Medulla oblongata (tissue), 1 donor: Measurements from ENCODE around the gene EPHA6.

ENCODE experiments used
- DNase-seq: peaks from one replicate; pipeline ENCODE4 v3.0.0-alpha.2; 2015; ENCODE audit errors: extremely low spot score

The EPHA6 gene

DNA sequence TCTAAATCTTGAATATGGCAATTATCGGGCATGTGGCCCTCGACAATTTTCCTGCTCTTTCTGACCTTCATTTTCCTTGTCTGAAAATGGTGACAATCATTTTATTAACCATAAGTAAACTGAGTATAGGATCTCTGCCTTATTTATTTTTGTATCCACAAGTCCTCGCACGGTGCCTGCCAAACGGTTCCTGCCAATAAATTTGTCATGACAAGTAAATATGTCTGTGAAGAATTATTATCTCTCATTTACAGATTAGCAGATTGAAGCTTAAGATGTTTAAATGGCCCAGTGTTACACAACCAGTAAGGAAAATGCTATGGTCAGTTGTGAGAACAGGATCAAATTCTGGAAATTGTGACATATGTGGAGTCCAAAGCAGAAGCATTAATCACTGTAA is 884.3 kb downstream of the EPHA6 start:
- no peak for DNase-seq

DNA sequence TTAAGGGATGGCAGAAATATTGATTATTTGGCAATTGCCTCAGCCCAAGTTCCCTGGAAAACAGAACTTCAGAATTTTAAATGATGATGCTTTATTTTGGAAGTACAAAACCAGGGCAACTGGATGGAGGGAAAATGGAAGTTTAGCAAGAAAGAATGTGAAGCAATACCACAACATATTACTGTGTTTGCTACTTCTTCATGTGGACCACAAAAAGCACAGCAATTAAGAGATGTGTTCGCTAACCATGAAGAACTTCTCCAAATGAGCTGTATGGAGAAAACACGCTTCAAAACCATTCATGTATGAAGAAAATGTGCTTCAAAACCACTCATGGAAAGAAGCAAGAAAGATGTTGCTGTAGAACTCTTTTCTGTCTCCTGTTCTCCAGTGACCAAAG is 885.5 kb downstream of the EPHA6 start:
- DNase-seq: no peak

DNA sequence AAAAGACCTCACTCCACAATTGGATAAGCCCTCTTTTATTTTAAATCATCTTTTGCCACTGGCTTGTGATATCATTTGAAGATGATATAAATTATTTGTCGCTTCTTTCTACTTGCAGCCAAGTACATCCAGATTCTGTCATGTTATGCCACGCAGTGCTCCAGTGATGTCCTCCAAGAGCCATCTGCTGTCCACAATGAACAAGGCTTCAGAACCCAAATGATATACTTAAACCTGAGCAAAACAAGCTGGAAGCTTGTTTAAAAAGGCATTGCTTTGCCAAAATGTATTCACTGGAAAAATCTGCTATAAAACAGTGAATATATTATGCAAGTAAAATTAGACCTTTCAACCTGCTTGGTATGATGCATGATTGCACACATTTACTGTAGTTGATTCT is 891.4 kb downstream of the EPHA6 start:
- DNase-seq: no peak

DNA sequence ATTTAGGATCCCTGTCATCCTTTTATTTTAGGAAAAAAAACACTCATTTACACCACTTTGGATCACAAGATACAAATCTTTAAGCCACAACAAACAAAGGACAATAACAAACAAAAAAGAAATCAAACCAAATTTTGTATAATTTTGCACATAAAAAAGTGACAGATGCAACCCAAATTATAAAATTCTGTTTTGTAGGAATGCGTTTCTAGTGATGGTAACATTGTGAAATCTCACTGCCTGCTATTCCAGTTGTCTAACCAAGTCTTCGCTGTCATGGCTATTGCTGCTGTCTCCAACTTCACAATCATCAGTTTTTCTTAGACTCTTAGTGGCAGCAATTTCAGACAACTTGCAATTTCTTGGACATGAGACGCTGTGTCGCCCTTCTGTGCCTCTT is 891.8 kb downstream of the EPHA6 start:
- no peak for DNase-seq

DNA sequence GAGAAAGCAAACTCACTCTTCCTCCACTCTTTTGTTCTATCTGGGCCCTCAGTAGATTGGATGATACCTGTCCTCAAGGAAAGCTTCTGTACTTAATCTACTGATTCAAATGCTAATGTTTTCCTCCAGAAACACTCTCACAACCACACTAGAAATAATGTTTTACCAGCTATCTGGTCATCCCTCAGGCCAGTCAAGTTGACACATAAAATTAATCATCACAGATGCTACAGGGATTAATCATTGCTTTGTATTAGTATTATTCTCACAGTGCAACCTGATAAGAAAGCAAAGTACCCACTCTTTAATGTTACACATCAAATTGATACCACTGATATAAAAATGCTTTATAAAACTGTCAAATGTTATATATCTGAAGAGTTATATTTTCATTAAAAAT is 897.3 kb downstream of the EPHA6 start:
- DNase-seq: no peak

DNA sequence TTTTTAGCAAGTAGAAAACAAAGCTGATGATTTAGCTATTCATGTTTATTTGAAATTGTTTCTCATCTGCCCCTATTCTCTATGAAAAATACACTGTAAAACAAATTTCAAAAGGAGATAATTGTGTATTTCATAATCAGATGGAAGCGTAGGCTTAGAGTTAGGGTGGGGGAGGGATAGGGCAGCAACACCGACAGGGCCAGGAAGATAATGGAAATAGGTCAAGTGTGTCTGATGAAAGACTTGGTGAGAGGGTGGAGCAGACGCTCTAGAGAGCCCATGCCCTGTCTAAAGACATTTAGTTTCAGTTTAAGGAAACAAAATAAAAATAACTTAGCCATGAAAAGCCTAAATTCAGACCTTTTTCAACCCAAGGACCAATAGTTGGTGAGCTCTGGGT is 898.5 kb downstream of the EPHA6 start:
- no peak for DNase-seq

DNA sequence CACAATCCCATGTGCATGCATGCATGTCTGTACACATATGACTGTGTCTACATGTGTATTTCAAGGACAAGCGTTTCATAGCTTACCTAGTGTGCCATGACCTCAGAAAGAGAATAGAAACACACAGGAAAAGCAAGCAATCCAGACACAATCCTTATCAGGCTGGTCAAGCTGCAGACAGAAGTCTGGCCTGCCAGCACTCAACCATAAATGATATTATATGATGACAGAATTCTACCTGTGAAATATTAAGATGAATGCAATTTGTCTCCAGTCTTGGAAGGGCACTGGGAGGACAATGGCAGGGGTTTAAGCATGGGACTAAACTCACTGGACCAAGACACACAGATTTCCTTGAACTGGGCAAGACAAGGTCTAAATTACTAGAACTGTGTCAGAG is 899.2 kb downstream of the EPHA6 start:
- DNase-seq: no peak

DNA sequence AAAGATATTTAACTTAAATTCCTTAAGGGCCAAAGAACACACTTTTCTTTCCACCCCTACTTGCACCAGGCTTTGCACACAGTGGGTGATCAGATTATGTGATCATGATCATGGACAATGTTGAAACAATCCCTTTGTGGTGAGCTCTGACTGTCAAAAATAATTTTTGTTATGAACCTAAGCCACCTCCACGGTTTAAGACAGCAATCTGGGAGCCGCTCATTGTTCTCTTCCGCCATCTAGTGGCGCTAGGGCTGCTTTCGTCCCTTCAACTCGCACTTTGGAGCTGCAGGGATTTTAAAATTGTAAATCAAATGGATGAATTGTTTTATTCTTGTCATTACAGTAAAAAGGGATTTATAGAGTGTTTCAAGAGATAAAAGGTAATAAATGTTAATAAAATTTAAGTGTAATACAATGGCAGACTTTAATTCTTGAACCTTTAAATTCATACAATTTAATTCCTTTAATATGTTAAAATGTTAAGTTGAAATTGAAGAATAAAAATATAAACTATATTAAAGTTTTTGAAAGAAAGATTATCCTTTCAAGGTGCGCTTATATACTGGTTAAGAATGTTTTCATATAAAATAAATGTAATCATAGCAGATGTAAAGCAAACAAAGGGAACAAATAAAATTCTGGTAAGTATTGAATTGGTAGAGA is 904.9 kb downstream of the EPHA6 start:
- DNase-seq: peak; percentile 76

DNA sequence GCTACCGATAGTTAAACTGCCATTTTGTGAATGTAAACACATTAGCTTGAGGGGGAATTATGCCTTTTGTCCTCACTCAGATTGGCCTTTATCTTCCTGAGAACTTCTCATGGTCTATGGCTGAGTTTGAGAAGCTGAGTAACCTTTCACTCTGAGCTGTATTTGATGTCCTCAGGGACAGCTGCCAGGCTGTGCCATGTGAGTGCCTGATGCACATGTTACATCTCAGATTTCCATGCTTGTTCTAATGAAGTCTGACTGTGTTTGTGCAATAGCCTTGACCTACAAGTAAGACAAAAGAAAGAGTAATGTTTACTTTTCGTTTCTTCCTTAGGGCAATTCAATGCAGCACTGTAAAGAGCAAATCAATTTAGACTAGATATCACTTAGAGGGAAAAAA is 906.0 kb downstream of the EPHA6 start:
- no peak for DNase-seq

DNA sequence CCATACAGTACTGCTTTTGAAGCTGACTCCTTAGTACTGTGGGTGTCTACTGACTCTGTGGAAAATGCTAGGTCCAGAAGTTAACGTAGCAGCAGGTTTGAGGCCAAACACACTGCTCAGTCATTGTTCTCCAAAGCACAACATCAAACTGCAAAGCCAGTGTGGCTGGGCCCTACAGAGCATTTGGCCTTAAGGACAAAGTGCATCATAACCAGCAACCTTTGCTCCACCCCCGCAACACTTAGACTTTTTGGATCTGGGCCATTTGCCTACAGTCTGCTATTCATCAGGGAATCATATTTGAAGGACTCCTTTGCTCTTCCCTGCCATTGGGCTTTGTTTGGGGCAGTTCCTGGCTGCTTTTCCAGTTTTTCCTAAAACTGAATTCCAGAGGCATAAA is 907.1 kb downstream of the EPHA6 start:
- no peak for DNase-seq

DNA sequence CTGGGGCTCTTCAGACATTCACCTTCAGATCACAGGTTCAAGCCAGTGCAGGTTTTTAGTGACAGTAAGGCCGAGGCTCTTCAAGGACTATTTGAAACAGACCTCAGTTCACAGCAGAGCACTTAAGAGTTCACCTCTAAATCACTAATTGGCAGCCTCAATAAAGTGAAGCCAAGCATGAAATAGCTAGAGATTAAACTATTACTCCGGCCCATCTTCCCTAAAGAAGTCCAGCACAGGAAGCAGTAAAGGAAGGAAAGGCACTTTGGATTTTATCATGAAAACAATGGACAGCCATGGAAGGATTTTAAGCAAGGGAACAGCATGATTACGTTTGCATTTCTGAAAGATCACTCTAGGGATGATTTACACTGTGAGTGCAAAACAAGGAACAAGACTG is 922.5 kb downstream of the EPHA6 start:
- DNase-seq: no peak

DNA sequence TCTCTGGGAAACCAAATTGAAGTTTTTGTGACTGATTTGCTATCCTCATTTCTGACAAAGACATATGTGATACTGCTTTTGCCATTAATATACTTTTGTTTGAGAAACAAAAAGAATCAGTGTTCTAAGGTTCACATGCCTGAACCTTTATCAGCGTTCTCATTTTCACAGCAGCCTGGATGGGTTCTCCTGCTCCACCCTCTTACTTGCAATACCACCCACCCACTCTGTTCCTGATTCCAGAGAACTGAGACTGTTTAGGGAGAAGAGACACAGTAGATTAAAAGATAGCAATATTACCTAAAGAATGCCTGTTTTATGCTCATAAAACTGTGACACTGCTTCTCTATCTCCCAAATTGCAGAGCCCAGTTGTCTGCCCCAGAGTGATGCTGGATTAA is 924.4 kb downstream of the EPHA6 start:
- no peak for DNase-seq

DNA sequence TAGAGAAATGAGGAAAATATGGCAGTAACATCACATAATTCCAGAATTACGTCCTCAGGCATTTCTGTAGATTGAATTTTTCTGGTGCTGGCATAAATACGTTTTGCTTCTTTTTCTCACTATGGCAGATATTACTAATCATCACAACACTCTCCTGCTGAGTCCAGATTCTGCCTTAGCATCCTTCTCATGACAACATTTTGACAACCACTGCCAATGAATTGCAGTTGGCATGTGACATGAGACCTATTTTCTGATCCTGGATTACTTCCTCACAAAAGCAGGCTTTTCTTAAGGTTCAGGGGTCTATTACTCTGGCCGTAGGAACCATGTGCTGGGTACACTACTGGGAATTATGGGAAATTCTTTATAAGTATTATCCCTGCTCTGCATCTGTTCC is 927.6 kb downstream of the EPHA6 start:
- no peak for DNase-seq

DNA sequence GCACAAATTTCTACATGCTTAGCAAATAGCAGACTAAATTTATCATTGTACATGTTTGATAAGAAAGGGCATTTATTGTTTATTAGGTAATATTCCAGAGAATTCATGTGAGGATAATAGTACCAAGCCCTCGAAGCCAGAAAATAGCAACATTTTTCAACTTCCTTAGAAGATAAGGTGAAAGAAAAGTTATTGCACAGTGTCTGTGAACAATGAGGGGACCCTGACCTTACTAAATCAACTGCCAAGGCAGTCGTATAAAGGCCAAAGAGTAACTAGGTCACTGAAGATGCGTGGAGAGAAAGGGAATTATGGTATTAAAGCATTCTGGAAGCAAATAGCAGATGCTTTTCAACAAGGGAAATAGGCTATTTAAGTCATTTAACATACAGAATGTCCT is 929.9 kb downstream of the EPHA6 start:
- no peak for DNase-seq

DNA sequence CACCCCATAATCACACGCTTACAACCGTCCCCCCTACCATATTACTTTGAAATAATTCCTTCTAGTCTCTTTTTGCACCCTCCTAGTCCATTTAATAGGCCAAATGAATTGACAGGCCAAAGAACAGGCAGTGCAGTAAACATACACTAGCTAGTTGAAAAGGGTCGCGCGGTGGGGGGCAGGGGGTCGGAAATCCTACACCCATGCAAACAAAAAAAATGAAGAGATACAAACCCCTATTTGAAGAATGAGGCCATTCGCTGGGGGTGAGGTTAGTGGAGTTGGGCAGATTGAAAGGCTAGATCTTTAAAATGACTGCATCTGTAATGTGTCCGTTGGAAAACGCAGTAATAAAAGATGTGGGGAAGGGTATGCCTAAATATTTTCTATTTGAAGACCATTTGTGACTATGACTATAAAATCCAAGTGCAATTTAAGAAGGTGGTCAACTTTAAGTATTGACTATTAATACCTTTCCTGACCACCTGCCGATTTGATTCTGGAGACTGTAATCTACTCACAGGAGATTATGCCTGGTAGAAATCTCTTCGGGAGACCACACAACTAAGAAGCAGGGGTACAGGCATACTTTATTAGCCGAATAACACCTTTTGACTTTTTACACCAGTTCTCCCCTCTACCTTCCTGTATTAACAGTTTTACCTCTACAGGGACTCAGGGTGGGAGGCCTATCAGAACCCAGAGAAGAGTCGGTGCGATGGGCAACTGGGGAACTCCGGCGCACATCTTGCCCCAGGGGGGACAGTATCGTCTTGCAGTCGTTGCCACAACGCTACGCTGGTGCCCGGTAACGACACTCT is 949.4 kb downstream of the EPHA6 start:
- no peak for DNase-seq

DNA sequence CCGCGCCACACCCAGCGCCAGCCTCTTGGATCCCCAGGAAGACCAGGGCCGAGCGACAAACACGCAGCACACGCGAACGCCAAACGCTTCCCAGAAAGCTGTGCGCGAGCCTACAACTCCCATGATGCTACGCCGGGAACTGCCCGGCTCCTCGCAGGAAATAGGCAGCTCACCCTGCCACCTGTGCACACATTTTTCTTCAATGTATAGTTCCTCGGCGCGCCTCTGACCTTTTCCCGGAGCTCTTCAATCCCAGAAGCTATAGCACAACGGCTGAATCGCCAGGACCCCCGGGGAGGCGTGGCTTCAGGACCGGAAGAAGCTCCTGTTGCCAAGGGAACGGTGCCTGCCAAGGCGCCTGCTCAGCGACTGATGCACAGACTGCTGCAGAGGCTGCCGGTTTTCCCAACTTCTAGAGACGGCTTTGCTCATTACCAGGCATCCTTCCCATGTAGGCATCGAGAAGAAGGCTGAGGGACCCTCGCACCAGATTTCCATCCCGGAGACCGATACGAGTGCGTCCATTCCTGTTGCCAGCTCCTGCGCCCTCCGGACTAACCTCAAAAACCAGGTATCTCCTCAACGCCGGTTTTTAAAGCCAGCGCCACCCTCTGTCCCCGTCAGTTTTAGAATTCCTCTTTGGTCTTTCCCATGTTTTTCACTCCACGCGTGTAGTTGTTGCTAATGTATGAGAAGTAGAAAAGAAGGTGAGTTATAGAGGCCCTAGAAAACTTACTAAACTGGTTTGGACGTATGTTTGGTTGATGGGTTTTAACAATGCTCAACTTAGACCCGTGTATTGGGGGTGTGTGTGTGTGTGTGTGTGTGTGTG is 950.2 kb downstream of the EPHA6 start, which contains the start of gene ARL6:
TSS of gene ARL6 (plus strand) at position 352 of the 832 bp plus-strand sequence. CDS start 3,350 bp downstream, outside the sequence.
- peak; percentile 93 for DNase-seq

DNA sequence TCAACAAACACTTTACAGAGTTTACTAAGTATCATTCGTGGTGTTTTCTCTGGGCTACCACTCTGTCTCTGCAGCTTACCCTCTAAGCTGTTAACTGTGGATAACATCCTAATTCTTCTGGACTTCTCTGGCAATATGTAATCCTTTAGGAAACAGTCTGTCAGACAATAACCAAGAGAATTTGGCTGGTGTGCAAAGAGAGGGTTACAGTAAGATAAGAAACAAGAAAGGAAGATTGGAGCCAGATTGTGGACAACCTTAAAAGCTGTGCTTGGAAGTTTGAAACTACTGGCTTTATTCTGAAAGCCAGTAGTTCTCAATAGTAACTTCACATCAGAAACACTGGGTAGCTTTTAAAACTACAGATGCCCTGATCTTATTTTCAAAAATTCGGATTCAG is 950.9 kb downstream of the EPHA6 start:
- DNase-seq: no peak

DNA sequence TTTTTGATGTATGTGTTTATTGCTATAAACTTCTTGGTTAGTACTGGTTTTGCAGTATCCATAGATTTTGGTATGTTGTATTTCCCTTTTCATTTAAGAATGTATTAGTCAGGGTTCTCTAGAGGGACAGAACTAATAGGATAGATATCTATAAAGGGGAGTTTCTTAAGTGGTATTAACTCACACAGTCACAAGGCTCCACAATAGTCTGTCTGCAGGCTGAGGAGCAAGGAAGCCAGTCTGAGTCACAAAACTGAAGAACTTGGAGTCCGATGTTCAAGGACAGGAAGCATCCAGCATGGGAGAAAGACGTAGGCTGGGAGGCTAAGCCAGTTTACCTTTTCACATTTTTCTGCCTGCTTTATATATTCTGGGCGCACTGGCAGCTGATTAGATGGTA is 958.5 kb downstream of the EPHA6 start:
- no peak for DNase-seq

DNA sequence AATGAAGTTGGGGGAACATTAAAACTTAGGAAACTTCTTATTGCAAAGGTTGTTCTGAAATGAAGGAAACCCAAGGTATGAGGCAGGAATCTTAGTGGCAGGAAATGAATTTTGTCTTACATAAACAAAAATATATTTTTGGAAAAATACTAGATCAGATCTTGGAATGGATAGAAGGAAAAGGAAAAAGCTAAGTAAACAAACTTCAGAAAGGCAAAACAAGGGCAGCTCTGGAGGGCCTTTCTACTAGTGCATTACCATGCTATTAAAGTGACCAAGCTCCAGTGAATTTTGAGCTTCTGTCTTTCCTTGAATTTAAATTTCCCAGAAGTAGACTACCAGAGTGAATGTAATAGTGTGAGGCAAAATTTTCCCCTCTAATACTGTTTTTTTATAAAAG is 963.8 kb downstream of the EPHA6 start:
- no peak for DNase-seq

DNA sequence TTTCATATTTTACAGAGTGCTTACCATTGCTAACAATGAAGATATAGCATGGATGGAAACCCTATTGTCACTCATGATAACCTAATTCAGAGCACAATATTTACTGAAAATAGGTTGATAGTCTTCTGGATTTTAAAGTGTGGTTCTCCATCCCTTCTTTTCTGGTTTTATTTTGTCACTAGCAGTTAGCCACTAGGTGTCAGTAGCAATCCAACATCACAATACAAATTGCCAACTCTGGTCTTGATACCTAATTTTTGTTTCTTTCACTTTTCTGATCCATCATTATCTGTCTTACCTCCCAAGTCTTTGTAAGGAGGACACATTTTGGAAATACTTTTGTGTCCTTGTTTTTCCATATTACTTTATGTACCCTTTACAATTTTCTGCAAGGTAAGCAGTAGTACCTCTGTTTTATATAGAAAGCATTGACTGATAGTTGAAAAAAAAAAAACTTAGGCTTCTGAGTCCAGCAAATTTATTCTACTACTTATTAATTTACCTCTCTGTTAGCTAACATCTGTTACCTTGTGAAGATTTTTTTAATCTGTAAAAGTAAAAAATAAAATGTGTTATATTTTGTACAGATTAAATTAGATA is 979.1 kb downstream of the EPHA6 start:
- DNase-seq: peak; percentile 80

DNA sequence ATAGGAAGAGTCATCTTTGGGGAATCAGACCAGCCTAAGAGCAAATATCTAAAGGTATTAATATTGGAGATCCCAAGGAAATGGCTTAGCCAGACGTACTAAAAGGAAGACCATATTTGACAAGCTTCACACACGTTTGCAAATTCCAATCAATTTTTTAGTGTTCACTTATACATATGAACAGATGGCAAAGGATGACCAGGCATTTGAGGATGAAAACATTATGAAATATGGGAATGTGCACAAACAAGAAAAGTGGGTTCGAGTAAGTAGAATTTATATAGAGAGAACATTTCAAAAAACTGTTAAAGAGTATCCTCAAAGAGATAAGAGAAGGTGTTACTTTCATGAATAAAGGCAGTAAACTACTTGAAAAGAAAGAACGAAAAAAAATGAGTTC is 981.6 kb downstream of the EPHA6 start:
- no peak for DNase-seq
